ENCODE measurements around the gene HS3ST5.
A peak's percentile ranks its signal among the peaks of the same experiment; 100 is the strongest.
"Not testable (repeated sequence)": the region's sequence is repeated elsewhere in the genome, so short reads cannot be mapped to it uniquely, and the experiment has no call there.

Gene HS3ST5

DNA sequence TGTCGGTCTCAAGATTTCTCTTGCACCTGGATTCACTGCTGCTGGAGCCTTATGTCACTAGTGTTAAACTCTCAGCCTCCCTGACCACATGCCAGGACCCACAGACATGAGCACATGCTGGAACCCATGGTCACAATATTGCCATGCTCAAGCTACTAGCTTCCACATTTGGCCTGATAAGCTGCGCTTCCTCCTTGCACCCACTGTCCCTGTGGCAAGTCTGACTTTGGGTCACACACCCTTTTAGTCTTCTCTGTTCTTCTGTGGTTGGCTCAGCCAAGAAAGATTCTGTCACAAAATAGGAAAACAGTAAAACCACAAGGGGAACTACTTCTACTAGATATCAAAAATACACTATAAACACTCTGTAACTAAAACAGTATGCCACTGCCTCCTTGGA lies 303.0 kb downstream of the HS3ST5 start:
- no peak for DNase-seq

GRCh38 chr6:114033606-114034005 lies 309.2 kb downstream of the HS3ST5 start:
- no peak for DNase-seq

DNA sequence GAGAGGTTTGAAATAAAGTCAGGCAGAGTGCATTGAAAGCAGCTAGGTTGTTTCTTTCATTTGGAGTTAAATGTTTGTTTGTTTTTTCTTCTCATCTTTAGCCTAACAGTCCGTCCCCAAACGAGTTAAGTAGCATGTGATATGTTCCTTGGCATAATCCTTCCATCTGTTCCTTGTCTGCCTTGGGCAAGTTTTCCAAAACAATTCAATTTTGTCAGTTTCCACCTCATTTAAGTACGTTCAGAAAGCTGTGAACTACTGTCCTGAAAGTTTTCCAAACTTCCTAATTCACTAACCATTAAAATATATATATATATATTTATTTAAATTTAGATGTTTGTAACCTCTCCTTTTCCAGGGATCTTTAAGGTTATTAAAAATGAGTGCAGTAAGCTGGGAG lies 310.1 kb downstream of the HS3ST5 start:
- DNase-seq: no peak

DNA sequence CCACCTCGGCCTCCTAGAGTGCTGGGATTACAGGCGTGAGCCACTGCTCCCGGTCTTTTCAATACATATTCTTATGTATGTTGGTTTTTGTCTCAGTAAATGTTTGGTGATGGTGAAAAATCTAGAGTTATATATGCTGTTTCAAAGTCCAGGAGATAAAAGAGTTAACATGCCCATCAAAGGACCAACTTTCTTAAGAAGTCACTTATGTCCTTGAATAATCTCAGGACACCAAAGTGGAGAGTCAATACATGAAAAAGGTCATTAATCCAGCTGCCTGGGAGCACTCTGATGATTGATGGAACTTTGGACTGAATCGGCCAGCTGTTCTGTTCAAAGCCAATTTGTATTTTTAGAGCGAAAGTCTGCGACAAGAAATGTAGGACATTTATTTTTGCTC lies 312.1 kb downstream of the HS3ST5 start:
- DNase-seq: no peak

- DNase-seq: no peak
These were observed 318.1 kb downstream of the HS3ST5 start for GRCh38 chr6:114024746-114025145.

- no peak for DNase-seq
These were observed 322.6 kb downstream of the HS3ST5 start for GRCh38 chr6:114020196-114020595.

DNA sequence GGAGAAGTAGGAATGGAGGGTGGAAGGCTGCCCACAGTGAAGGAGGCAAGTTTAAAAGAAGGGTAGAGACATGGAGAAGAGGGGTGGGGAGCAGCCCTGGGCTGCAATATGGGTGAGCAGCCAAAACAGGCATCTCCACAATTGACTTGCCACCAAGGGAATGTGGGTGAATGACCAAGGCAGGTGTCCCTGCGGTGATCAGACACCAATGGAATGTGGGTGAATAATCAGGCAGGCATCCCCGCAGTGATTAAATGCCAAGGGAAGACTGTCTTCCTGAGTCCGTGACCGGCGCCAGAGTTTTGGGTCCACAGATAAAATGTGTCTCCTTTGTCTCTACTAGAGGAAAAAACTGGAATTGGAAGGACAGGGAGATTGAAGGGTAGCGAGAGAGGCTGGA lies 325.7 kb downstream of the HS3ST5 start:
- DNase-seq: not testable (repeated sequence)

- DNase-seq: not testable (repeated sequence)
These were observed 328.7 kb downstream of the HS3ST5 start for GRCh38 chr6:114014106-114014505.

- DNase-seq: not testable (repeated sequence)
These were observed 331.3 kb downstream of the HS3ST5 start for GRCh38 chr6:114011486-114011885.

- DNase-seq: no peak
These were observed 332.3 kb downstream of the HS3ST5 start for GRCh38 chr6:114010540-114010939.

DNA sequence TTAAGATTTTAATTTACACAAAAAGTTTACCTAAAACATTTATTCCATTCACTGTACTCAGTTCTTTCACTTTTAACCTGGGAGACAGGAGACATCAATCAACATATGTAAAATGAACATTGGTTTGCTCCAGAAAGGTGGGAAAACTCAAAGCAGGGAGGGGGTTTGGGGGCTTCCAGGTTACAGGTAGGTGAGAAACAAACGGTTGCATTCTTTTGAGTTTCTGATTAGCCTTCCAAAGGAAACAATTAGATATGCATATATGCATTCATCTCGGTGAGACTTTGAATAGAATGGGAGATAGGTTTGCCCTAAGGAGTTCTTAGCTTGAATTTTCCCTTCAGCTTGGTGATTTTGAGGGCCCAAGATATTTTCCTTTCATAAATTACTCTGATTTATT lies 333.6 kb downstream of the HS3ST5 start:
- DNase-seq: no peak

DNA sequence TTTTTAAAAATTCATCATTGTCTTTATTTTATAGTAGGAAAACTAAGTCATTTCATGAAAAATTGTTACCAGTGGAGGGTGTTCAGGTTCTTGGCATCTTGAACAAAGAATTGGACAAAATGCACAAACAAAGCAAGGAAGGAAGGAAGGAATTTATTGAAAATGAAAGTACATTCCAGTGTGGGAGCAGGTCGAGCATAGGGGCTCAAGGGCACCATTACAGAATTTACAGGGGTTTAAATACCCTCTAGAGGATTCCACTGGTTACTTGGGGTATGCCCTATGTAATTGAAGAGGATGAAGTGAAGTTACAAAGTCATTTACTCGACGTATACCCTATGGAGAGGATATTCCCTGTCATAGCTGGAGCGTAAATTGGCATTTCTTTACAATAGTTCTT lies 334.5 kb downstream of the HS3ST5 start:
- no peak for DNase-seq

DNA sequence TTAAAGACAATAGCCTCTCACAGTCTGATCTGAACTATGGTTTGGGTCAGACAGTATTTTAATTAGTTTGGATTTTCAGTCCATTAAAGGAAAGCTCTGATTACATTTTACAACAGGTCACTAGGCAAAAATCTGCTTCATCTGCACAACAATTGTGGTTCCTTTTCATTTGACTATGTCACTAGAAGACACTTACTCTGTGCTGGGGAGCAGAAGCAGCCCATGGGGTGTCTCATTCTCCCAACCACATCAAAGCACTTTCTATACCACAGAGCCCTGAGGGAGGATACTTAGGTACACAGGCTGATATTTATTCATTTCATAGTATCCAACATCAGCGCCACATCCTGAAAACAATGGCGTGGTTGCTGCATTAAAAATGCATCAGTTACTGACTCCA lies 335.3 kb downstream of the HS3ST5 start:
- peak; percentile 65 for DNase-seq

Measured in activated effector memory CD4-positive, alpha-beta T cell treated with anti-CD3 and anti-CD28 coated beads, Interleukin-2, amount 50 U/mL, for 16 hours (primary cell).